K562 (cell line): ENCODE results near the gene C6orf47. TPM values are rescaled to one million over a fixed set of nuclear protein-coding genes. Genes with fewer than 3 reads are reported as not detected.

Source experiments
- AFF1 ChIP-seq, 2 experiments: fragments of 450-650 bp; IDR thresholded peaks; 2 replicates each; pipeline ENCODE4 v1.6.1; 2018; ENCODE audit warnings: mild to moderate bottlenecking in 2 of 2, low read depth in 1 of 2; ENCODE audit not compliant: partially characterized antibody in 2 of 2
- ARID4B ChIP-seq: sonication (generic); formaldehyde crosslinking; IDR thresholded peaks from 2 replicates; pipeline ENCODE4 v1.8.0; 2022; ENCODE audit warnings: mild to moderate bottlenecking, missing genetic modification reagents
- ARNT ChIP-seq, 2 experiments: fragments of 450-650 bp; IDR thresholded peaks; 2 replicates each; pipeline ENCODE4 v1.6.1; 2016; ENCODE audit warnings: mild to moderate bottlenecking in 1 of 2
- ASH1L ChIP-seq: fragments of 450-650 bp; IDR thresholded peaks from 2 replicates; pipeline ENCODE4 v1.6.1; 2018; ENCODE audit warnings: borderline replicate concordance, mild to moderate bottlenecking, low read depth; ENCODE audit not compliant: partially characterized antibody
- ETV6 ChIP-seq, 3 experiments: fragments of 150-350 bp in 1 of 3; sonication (generic) in 1 of 3; formaldehyde crosslinking in 1 of 3; IDR thresholded peaks; 2 replicates each; pipeline versions ENCODE4 v1.6.1 to v1.8.0; 2014 to 2022; ENCODE audit warnings: borderline replicate concordance in 2 of 3, low read depth in 2 of 3, antibody characterized with exemption in 1 of 3, low read length in 1 of 3, mild to moderate bottlenecking in 1 of 3, missing genetic modification reagents in 1 of 3
- FOXK1 ChIP-seq: sonication (generic); formaldehyde crosslinking; IDR thresholded peaks from 2 replicates; pipeline ENCODE4 v1.8.0; 2022; ENCODE audit warnings: missing genetic modification reagents, mild to moderate bottlenecking, borderline replicate concordance
- HDAC3 ChIP-seq: fragments of 450-650 bp; IDR thresholded peaks from 2 replicates; pipeline ENCODE4 v1.6.1; 2018; ENCODE audit warnings: borderline replicate concordance, mild to moderate bottlenecking, moderate library complexity; ENCODE audit not compliant: partially characterized antibody
- HLTF ChIP-seq: fragments of 450-650 bp; IDR thresholded peaks from 2 replicates; pipeline ENCODE4 v1.6.1; 2016
- NFE2L1 ChIP-seq: fragments of 450-650 bp; IDR thresholded peaks from 2 replicates; pipeline ENCODE4 v1.6.1; 2016; ENCODE audit warnings: missing genetic modification characterization, low read depth, mild to moderate bottlenecking, missing compliant biosample characterization, moderate library complexity, borderline replicate concordance
- POU5F1 ChIP-seq: fragments of 150-350 bp; IDR thresholded peaks from 2 replicates; pipeline ENCODE4 v1.6.1; 2014; ENCODE audit warnings: borderline replicate concordance, low read length, low read depth, mild to moderate bottlenecking; ENCODE audit not compliant: partially characterized antibody
- SAP30 ChIP-seq: fragments of 200-600 bp; sonication (generic); IDR thresholded peaks from 2 replicates; pipeline ENCODE4 v1.6.1; 2012; ENCODE audit warnings: borderline replicate concordance, low read depth, mild to moderate bottlenecking, moderate library complexity, low read length, control low read depth, inconsistent platforms; ENCODE audit not compliant: insufficient read depth, poor library complexity, severe bottlenecking
- SMARCE1 ChIP-seq: fragments of 450-650 bp; IDR thresholded peaks from 2 replicates; pipeline ENCODE4 v1.7.1; 2016; ENCODE audit warnings: mild to moderate bottlenecking
- THRB ChIP-seq: fragments of 450-650 bp; formaldehyde crosslinking; conservative IDR thresholded peaks from 2 replicates; pipeline ENCODE4 v1.4.0; 2022; ENCODE audit warnings: mild to moderate bottlenecking, missing genetic modification characterization
- XRCC4 ChIP-seq: IDR thresholded peaks from one replicate; pipeline ENCODE4 v1.6.1; 2011; ENCODE audit not compliant: insufficient read depth, insufficient read length; ENCODE audit errors: extremely low read depth
- ZNF175 ChIP-seq: fragments of 200-800 bp; sonication (Bioruptor generic); IDR thresholded peaks from 2 replicates; pipeline ENCODE4 v1.6.1; 2016; ENCODE audit warnings: low read depth, mild to moderate bottlenecking, missing genetic modification characterization, missing compliant biosample characterization
- polyA plus RNA-seq, 8 experiments: library from polyadenylated mRNA; depleted of rRNA in 4 of 8; stranded (reverse) in 5 of 8; unstranded in 3 of 8; fragments of >200 nt; fragmentation: Nextera tagmentation in 2 of 8; fragmentation: Illumina TruSeq in 1 of 8; extraction: Ambion mirVana in 2 of 8; extraction: Trizol in 1 of 8; gene quantifications; 2 replicates each; pipeline versions ENCODE4 v1.2.1 to v1.2.3, GENCODE V29; 2011 to 2014; ENCODE audit warnings: inconsistent platforms in 1 of 8, missing spikeins in 1 of 8
- total RNA-seq, 7 experiments: library from RNA; depleted of rRNA in 6 of 7; stranded (reverse); fragments of >200 nt in 6 of 7; fragmentation: Illumina TruSeq in 2 of 7; extraction: Trizol in 2 of 7; gene quantifications; 2 replicates each; pipeline versions ENCODE4 v1.2.1 to v1.2.3, GENCODE V29; 2011 to 2021; ENCODE audit warnings: low replicate concordance in 1 of 7

C6orf47 gene
- total and polyA plus RNA-seq, 9 of the 15 experiments (the other 6 are each of a cell fraction or from before 2014, with no cell fraction given): 0.14 to 43.8 (median 27.0) TPM

DNA sequence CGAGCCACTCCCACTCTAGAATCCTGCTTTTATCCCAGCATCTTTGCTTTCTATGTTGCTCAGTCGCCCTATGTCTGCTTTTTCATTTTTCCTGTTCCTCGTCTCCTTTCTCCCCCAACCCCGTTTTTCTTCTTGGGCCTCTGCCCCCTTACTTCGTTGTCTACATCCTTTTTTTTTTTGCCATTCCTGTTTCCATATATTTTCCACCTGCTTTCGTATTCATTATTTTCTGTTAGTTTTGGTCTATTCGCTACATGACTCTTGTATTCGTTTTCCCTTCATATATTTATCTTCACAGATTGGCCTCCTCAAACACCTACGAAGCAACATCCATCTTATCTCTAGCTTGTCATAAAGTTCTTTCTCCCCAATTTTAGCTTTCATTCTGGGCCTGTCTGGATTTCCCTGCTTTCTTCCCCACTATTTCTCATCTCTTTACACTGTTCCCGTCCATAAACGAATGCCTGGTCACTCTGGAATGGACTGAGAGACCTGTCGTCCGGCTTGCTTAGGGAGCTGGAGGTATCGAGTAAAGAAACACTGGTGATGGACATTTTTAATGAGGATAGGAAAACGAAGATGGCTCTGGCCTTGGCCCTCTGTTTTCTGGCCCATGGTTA is 39.1 kb downstream of the C6orf47 start (continued):
- TF ChIP-seq ASH1L (peak; percentile 62), THRB (peak; percentile 53; the same call in 1 of the 2 replicates), FOXK1 (no peak), SMARCE1 (peak; percentile 73; the same call in 1 of the 2 replicates), ETV6 (IDR thresholded peaks at IDR 0.05; ENCODE audit: borderline replicate concordance in 1 of 2, low read depth in 2 of 2, low read length in 1 of 2) (peak in 1 of 2 experiments; percentile 10; a peak in 1 of 4 replicates), ETV6 (CRISPR knock-in tag; IDR thresholded peaks at IDR 0.05; ENCODE audit: borderline replicate concordance) (0 out of 2 replicates have a peak, but pooled peaks have one; percentile 19), XRCC4 (no peak), HDAC3 (peak; percentile 27), NFE2L1 (tag) (no peak), AFF1 (IDR thresholded peaks at IDR 0.05; ENCODE audit: low read depth in 1 of 2, partially characterized antibody in 2 of 2) (peak; percentile 36 to 60), ZNF175 (CRISPR knock-in tag) (0 out of 2 replicates have a peak, but pooled peaks have one; percentile 15), POU5F1 (no peak), HLTF (peak; percentile 84), SAP30 (peak; percentile 50), ARNT (IDR thresholded peaks at IDR 0.05) (peak in 1 of 2 experiments; percentile 56; a peak in 3 of 4 replicates), ARID4B (CRISPR knock-in tag) (0 out of 2 replicates have a peak, but pooled peaks have one; percentile 5)
